DND-41 (cell line): ENCODE measurements around the gene ESRRA.

Experiments used
- ATAC-seq: fragments of 200-7000 bp; cut with Tn5 transposase; 3 replicates; pipeline ENCODE4 v1.9.1; 2021; ENCODE audit warnings: low read depth; ENCODE audit not compliant: insufficient read depth
- DNase-seq: peaks from one replicate; pipeline ENCODE4 v3.0.0-alpha.2; 2020
- H2AFZ ChIP-seq: 2 replicates; pipeline ENCODE4 v1.6.0; 2012; ENCODE audit warnings: low read depth, low read length
- H3K27ac ChIP-seq: 2 replicates; pipeline ENCODE4 v1.5.1; 2012; ENCODE audit warnings: low read length, inconsistent platforms
- H3K27me3 ChIP-seq: fragments of 200-600 bp; sonication (generic); 2 replicates; pipeline ENCODE4 v1.6.0; 2012; ENCODE audit warnings: low read length, mild to moderate bottlenecking, inconsistent platforms; ENCODE audit not compliant: insufficient read depth, poor library complexity
- H3K36me3 ChIP-seq: 2 replicates; pipeline ENCODE4 v1.5.1; 2012; ENCODE audit warnings: low read length, inconsistent platforms; ENCODE audit not compliant: insufficient read depth
- H3K4me1 ChIP-seq: 2 replicates; pipeline ENCODE4 v1.5.1; 2012; ENCODE audit warnings: mild to moderate bottlenecking, low read length; ENCODE audit not compliant: insufficient read depth
- H3K4me2 ChIP-seq: 2 replicates; pipeline ENCODE4 v1.6.0; 2012; ENCODE audit warnings: mild to moderate bottlenecking, moderate library complexity, low read length, inconsistent platforms; ENCODE audit not compliant: insufficient read depth
- H3K4me3 ChIP-seq, 2 experiments: fragments of 200-600 bp in 1 of 2; shearing (Covaris generic) in 1 of 2; 2 replicates each; pipeline ENCODE4 v1.5.1; 2012 to 2016; ENCODE audit warnings: inconsistent platforms in 2 of 2, low read length in 2 of 2, mild to moderate bottlenecking in 2 of 2, low read depth in 1 of 2, moderate library complexity in 1 of 2
- H3K79me2 ChIP-seq: 2 replicates; pipeline ENCODE4 v1.6.0; 2012; ENCODE audit warnings: low read length, inconsistent platforms; ENCODE audit not compliant: insufficient read depth
- H3K9ac ChIP-seq: 2 replicates; pipeline ENCODE4 v1.6.0; 2012; ENCODE audit warnings: low read depth, mild to moderate bottlenecking, inconsistent platforms, low read length, moderate library complexity
- H3K9me3 ChIP-seq: 2 replicates; pipeline ENCODE4 v1.5.1; 2012; ENCODE audit warnings: low read length, moderate library complexity, mild to moderate bottlenecking, inconsistent platforms; ENCODE audit not compliant: insufficient read depth, severe bottlenecking
- H4K20me1 ChIP-seq: 2 replicates; pipeline ENCODE4 v1.6.0; 2012; ENCODE audit warnings: low read length; ENCODE audit not compliant: insufficient read depth
- CTCF ChIP-seq: IDR thresholded peaks from 2 replicates; pipeline ENCODE4 v1.5.1; 2012; ENCODE audit warnings: borderline replicate concordance, low read length, moderate library complexity, mild to moderate bottlenecking; ENCODE audit not compliant: poor library complexity, severe bottlenecking; ENCODE audit errors: extremely low read depth
- EZH2 ChIP-seq: IDR thresholded peaks from 3 replicates; pipeline ENCODE4 v1.6.1; 2012; ENCODE audit warnings: borderline replicate concordance, low read depth, mild to moderate bottlenecking, moderate library complexity, low read length, inconsistent platforms; ENCODE audit not compliant: severe bottlenecking

The ESRRA gene

DNA sequence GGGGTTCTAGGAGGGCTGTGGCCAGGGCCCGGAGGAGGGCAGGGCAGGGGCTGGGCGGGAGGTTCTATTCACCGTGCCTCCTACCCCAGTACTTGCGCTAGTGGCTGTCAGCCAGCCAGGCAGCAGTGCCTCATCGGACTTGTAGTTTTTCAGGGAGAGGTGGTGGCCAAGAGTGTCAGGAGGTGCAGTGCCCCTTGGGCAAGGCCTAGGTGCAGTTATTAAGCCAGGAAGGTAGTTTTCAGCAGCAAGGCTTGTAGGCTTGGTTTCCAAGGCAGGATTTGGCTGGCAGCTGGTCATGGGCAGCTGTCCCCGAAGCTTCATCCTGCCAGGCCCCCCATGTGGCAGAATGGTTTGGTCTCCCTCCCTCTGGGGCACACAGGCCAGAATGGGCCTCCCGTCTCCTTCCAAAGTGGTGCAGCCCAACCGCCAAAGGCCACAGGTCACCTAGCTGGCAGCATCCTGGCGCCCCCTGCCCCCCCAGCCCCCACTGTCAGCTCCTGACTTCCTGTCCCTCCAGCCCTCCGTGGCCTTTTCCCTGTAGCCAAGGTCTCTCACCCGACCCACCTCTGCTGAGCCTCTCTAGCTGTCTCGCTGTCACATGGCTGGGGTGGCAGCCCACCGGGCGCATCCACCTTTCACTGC lies 43.2 kb downstream of the ESRRA start:
- TF ChIP-seq CTCF, result no peak
- ATAC-seq (no peak), DNase-seq (no peak)
- Histone ChIP-seq H3K9me3 (no peaks in the 10 kb centered on the region), H3K9ac (no peak overlapping the region), H3K4me2 (no peak overlapping the region), H3K36me3 (no peaks in the 10 kb centered on the region), H3K4me3 (no peak overlapping the region), H2AFZ (no peak overlapping the region), H3K79me2 (no peaks in the 10 kb centered on the region), H3K4me1 (no peaks in the 10 kb centered on the region), H3K27ac (no peak overlapping the region), H3K27me3 (no peaks in the 10 kb centered on the region), H4K20me1 (no peaks in the 10 kb centered on the region)

DNA sequence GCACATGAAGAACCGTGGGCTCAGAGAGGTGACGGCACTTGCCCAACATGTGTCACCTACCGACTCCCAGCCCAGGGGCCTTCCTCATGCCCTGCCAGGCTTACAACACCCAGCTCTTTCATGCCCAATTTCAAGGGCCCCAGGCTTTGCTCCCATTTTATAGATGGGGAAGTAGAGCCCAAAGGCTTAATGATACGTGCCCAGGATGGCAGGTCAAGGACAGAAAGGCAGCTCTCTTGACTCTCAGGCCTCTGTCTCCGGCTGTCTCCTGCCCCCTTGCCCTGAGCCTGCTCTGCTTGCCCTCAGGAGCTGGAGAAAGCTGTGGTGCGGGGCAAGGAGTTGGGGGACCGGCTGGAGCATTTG lies 43.7 kb downstream of the ESRRA start:
- Histone ChIP-seq H3K9me3 (no peaks in the 10 kb centered on the region), H3K4me3 (no peak overlapping the region), H3K27ac (no peak overlapping the region), H3K9ac (no peak overlapping the region), H3K4me1 (no peaks in the 10 kb centered on the region), H3K36me3 (no peaks in the 10 kb centered on the region), H2AFZ (no peak overlapping the region), H4K20me1 (no peaks in the 10 kb centered on the region), H3K4me2 (no peak overlapping the region), H3K27me3 (no peaks in the 10 kb centered on the region), H3K79me2 (no peaks in the 10 kb centered on the region)
- DNase-seq, result no peak
- TF ChIP-seq CTCF, result no peak
- TF ChIP-seq EZH2, result no peak
- ATAC-seq, result no peak

DNA sequence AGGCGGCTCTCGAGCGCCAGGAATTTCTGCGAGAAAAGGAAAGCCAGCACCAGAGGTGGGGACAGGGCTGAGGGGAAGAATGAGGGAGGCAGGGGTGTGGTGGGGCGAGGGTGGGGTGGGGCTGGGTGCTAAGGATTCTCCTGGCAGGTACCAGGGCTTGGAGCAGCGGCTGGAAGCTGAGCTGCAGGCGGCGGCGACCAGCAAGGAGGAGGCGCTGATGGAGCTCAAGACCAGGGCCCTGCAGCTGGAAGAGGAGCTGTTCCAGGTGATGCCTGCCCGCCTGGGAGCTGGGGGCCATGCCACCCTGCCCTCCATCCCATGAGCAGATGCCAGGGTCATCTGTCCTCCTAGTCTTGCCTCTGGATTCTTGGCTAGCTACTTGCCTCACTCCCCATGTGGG lies 44.1 kb downstream of the ESRRA start:
- Histone ChIP-seq H3K4me2 (no peak overlapping the region), H3K36me3 (no peaks in the 10 kb centered on the region), H3K27ac (no peak overlapping the region), H4K20me1 (no peaks in the 10 kb centered on the region), H3K4me1 (no peaks in the 10 kb centered on the region), H3K27me3 (no peaks in the 10 kb centered on the region), H3K9me3 (no peaks in the 10 kb centered on the region), H3K9ac (no peak overlapping the region), H3K79me2 (no peaks in the 10 kb centered on the region), H2AFZ (no peak overlapping the region), H3K4me3 (no peak overlapping the region)
- DNase-seq (no peak), ATAC-seq (no peak)
- TF ChIP-seq CTCF (no peak), EZH2 (no peak)

- Histone ChIP-seq H3K9me3 (no peaks in the 10 kb centered on the region), H3K27ac (no peak overlapping the region), H3K36me3 (no peaks in the 10 kb centered on the region), H3K79me2 (no peaks in the 10 kb centered on the region), H3K4me1 (no peaks in the 10 kb centered on the region), H2AFZ (no peak overlapping the region), H3K27me3 (no peaks in the 10 kb centered on the region), H3K4me2 (no peak overlapping the region), H4K20me1 (no peaks in the 10 kb centered on the region), H3K9ac (no peak overlapping the region), H3K4me3 (no peak overlapping the region)
- DNase-seq (no peak), ATAC-seq (no peak)
- TF ChIP-seq CTCF (no peak), EZH2 (no peak)
Observed at GRCh38 chr11:64351136-64351631, 45.9 kb downstream of the ESRRA start.
